ENCODE measurements around the gene HINT2.

DNA sequence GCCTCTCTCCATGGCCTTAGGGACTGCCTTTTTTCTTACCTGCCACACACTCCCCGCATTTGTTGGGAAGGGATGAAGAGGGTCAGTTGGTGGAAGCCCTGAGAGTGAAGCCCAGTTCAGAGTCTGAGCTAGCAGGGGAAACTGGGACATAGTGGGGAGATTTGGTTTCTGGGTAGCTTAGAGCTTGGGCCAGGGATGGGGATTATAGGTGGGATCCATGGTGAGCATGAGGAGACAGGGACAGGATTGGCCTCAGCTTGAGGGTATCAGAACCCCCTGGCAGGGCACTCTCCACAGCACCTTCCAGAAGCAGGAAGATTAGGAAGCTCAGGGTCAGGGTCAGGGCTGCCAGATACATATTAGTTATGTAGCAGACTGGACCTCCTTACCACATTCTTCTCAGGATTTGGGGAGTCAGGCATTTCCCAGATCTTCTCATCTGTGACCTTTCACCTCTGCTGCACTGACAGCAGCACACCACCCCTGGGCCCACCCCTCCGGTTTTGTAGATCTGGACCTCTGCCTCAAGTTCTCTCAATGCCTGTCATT is 37.5 kb upstream of the HINT2 start:
- TF ChIP-seq, protein P1, sequence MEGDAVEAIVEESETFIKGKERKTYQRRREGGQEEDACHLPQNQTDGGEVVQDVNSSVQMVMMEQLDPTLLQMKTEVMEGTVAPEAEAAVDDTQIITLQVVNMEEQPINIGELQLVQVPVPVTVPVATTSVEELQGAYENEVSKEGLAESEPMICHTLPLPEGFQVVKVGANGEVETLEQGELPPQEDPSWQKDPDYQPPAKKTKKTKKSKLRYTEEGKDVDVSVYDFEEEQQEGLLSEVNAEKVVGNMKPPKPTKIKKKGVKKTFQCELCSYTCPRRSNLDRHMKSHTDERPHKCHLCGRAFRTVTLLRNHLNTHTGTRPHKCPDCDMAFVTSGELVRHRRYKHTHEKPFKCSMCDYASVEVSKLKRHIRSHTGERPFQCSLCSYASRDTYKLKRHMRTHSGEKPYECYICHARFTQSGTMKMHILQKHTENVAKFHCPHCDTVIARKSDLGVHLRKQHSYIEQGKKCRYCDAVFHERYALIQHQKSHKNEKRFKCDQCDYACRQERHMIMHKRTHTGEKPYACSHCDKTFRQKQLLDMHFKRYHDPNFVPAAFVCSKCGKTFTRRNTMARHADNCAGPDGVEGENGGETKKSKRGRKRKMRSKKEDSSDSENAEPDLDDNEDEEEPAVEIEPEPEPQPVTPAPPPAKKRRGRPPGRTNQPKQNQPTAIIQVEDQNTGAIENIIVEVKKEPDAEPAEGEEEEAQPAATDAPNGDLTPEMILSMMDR (IDR thresholded peaks at IDR 0.05; ENCODE audit: low read depth, low read length) = no peak
- TF ChIP-seq EZH2phosphoT487 (IDR thresholded peaks at IDR 0.05; ENCODE audit: low read depth) = no peak

Data from OCI-LY3 (cell line).